Nephron (organoid): ENCODE results near the gene CTXN1.

Experiments used
- H3K27ac Mint-ChIP-seq, 3 experiments: 2 replicates each; pipeline ENCODE4 v1.8.0; 2020; ENCODE audit warnings: mixed read lengths in 3 of 3, mild to moderate bottlenecking in 2 of 3, moderate library complexity in 1 of 3
- H3K27me3 Mint-ChIP-seq: 2 replicates; pipeline ENCODE4 v1.8.0; 2021; ENCODE audit warnings: low read depth, mild to moderate bottlenecking, moderate library complexity, mixed read lengths
- H3K36me3 Mint-ChIP-seq: 2 replicates; pipeline ENCODE4 v1.8.0; 2020; ENCODE audit warnings: low read depth, mixed read lengths
- H3K4me1 Mint-ChIP-seq: 2 replicates; pipeline ENCODE4 v1.8.0; 2020; ENCODE audit warnings: mixed read lengths
- H3K4me3 Mint-ChIP-seq, 3 experiments: 2 replicates each; pipeline ENCODE4 v1.8.0; 2020; ENCODE audit warnings: mild to moderate bottlenecking in 3 of 3, mixed read lengths in 3 of 3, moderate library complexity in 2 of 3
- H3K9me3 Mint-ChIP-seq: 2 replicates; pipeline ENCODE4 v1.8.0; 2020; ENCODE audit warnings: mixed read lengths
- TF ChIP-seq, protein P1 (sequence below), 3 experiments: fragments of 200-600 bp; sonication (generic); IDR thresholded peaks; one replicate each; pipeline ENCODE4 v1.5.0; 2021; ENCODE audit warnings: antibody characterized with exemption in 3 of 3; ENCODE audit not compliant: unreplicated experiment in 3 of 3

The CTXN1 gene

DNA sequence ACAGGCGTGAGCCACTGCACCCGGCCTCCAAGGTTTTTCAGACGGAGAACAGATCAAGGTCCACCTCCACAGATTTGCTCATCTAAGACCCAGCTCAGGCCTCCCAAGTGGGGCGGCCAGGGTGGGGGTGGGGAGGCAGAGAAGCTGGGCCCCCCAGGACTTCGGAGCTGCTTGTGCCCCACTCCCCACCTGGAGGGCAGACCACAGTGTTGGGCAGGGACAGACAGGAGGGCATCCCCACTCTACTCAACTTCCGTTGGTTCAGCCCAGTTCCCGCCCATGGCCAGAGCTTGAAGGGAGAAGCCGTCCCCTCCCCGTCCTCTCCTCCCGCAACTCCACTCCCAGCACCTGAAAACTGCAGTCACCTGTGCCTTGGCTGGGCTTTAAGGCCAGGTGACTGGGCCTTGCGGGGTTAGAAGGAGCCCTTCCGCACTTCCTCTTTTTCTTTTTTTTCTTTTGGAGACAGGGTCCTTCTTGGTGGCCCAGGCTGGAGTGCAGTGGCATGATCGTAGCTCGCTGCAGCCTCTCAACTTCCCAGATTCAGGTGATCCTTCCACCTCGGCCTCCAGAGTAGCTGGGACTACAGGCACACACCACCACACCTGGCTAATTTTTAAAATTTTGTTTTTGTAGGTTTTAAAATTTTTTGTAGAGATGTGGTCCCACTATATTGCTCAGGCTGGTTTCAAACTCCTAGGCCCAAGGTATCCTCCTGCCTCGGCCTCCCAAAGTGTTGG is 38.4 kb downstream of the CTXN1 start:
- peak overlapping the region in 1 of 3 experiments; percentile 27 for H3K4me3 Mint-ChIP-seq
- TF ChIP-seq, protein P1, sequence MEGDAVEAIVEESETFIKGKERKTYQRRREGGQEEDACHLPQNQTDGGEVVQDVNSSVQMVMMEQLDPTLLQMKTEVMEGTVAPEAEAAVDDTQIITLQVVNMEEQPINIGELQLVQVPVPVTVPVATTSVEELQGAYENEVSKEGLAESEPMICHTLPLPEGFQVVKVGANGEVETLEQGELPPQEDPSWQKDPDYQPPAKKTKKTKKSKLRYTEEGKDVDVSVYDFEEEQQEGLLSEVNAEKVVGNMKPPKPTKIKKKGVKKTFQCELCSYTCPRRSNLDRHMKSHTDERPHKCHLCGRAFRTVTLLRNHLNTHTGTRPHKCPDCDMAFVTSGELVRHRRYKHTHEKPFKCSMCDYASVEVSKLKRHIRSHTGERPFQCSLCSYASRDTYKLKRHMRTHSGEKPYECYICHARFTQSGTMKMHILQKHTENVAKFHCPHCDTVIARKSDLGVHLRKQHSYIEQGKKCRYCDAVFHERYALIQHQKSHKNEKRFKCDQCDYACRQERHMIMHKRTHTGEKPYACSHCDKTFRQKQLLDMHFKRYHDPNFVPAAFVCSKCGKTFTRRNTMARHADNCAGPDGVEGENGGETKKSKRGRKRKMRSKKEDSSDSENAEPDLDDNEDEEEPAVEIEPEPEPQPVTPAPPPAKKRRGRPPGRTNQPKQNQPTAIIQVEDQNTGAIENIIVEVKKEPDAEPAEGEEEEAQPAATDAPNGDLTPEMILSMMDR (IDR thresholded peaks at IDR 0.05; ENCODE audit: unreplicated experiment in 3 of 3) = no peak
- peaks cover 29% of the 10 kb centered on the region for H3K27me3 Mint-ChIP-seq
- H3K36me3 Mint-ChIP-seq = no peaks in the 10 kb centered on the region
- no peaks in the 10 kb centered on the region for H3K4me1 Mint-ChIP-seq
- H3K9me3 Mint-ChIP-seq = no peaks in the 10 kb centered on the region
- H3K27ac Mint-ChIP-seq = no peak overlapping the region

DNA sequence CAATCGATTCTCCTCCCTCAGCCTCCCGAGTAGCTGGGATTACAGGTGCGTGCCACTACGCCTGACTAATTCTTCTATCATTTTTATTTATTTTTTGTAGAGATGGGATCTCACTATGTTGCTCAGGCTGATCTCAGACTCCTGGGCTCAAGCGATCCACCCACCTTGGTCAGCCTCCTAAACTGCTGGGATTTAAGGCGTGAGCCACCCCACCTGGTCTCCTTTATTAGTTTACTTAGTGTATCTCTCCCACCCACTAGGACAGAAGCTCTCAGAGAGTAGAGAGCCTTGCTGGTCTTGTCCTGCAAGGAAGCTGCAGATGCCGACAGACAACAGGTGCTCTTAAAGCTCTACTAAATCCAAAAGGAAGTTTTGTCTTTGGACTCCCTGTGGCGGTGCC is 40.1 kb downstream of the CTXN1 start:
- TF ChIP-seq, protein P1 (IDR thresholded peaks at IDR 0.05; ENCODE audit: unreplicated experiment in 3 of 3) = no peak
- Mint-ChIP-seq H3K4me3 (peak overlapping the region in 1 of 3 experiments; percentile 6), H3K9me3 (no peaks in the 10 kb centered on the region), H3K27me3 (peaks cover 22% of the 10 kb centered on the region), H3K27ac (no peak overlapping the region), H3K4me1 (no peaks in the 10 kb centered on the region), H3K36me3 (no peaks in the 10 kb centered on the region)

DNA sequence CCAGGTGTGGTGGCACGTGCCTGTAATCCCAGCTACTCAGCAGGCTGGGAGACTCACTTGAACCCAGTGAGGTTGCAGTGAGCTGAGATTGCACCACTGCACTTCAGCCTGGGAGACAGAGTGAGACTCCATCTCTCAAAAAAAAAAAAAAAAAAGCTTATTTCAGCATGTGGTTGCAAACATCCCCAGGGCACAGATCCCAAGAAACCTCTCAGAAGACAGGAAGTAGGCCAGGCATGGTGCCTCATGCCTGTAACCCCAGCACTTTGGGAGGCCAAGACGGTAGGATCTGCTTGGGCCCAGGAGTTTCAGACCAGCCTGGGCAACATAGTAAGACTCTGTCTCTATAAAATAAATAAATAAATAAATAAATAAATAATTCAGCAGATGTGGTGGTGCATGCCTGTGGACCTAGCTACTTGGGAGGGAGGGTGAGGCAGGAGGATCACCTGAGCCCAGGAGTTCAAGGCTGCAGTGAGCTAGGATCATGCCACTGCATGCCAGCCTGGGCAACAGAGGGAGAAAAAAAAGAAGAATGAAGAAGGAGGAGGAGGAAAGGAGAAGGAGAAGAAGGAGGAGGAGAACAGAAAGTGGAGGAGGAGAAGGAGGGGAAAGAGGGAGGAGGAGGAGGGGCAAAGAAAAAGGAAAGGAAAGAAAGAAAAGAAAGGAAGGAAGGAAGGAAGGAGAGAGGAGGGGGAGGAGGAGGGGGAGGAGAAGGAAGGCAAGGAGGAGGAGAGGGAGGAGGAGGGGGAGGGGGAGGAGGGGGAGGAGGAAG is 42.0 kb downstream of the CTXN1 start:
- no peaks in the 10 kb centered on the region for H3K9me3 Mint-ChIP-seq
- H3K36me3 Mint-ChIP-seq = no peaks in the 10 kb centered on the region
- TF ChIP-seq, protein P1 (IDR thresholded peaks at IDR 0.05; ENCODE audit: unreplicated experiment in 3 of 3) = no peak
- no peaks in the 10 kb centered on the region for H3K4me1 Mint-ChIP-seq
- H3K27ac Mint-ChIP-seq = no peak overlapping the region
- H3K4me3 Mint-ChIP-seq = no peak overlapping the region
- H3K27me3 Mint-ChIP-seq = peaks cover 14% of the 10 kb centered on the region

DNA sequence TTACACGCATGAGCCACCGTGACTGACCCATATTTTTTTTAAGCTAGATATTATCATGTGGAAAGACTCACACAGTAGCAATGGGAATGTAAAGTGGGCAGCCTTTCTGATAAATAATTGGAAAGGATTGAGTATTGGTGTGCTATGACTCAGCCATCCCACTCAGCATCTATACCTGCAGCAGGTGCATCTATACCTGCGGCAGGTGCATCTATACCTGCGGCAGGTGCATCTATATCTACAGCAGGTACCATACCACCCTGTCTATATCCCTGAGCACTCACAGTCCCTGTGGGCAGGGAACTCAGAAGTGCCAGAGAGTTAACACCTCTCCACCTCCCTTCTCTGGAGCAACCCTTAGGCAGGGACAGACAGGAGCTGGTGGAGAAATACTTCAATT is 42.8 kb downstream of the CTXN1 start:
- Mint-ChIP-seq H3K27ac (no peak overlapping the region), H3K4me1 (no peaks in the 10 kb centered on the region), H3K36me3 (no peaks in the 10 kb centered on the region), H3K4me3 (no peak overlapping the region), H3K9me3 (no peaks in the 10 kb centered on the region), H3K27me3 (peaks cover 14% of the 10 kb centered on the region)
- TF ChIP-seq, protein P1 (IDR thresholded peaks at IDR 0.05; ENCODE audit: unreplicated experiment in 3 of 3) = no peak

DNA sequence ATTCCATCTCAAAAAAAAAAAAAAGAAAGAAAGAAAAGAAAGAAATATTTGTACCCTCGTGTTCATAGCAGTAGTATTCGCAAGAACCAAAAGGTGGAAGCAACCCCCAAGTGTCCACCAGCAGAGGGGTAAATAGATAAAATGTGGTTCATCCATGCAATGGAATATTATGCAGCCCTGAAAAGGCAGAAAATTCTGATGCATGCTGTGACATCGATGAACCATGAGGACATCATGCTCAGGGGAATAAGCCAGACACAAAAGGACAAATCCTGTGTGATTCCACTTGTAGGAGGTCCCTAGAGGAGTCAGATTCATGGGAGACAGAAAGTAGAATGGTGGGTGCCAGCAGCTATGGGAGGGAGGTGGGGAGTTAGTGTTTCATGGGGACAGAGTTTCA is 44.0 kb downstream of the CTXN1 start:
- Mint-ChIP-seq H3K27ac (no peak overlapping the region), H3K9me3 (no peaks in the 10 kb centered on the region), H3K4me1 (peaks cover 5% of the 10 kb centered on the region), H3K4me3 (no peak overlapping the region), H3K36me3 (no peaks in the 10 kb centered on the region), H3K27me3 (peaks cover 14% of the 10 kb centered on the region)
- TF ChIP-seq, protein P1 (IDR thresholded peaks at IDR 0.05; ENCODE audit: unreplicated experiment in 3 of 3) = no peak
